Activated CD8-positive, alpha-beta memory T cell treated with anti-CD3 and anti-CD28 coated beads for 36 hours (primary cell): ENCODE measurements around the gene GMPR. TPM values are rescaled to one million over a fixed set of nuclear protein-coding genes. Genes with fewer than 3 reads are reported as not detected.

Experiments
- CTCF ChIA-PET: fragments of 350-600 bp; sonication (Branson Sonifier 250); formaldehyde crosslinking; loops from one replicate; lab custom pipeline; 2021; ENCODE audit warnings: antibody characterized with exemption; lab: Charles Lee
- POLR2A ChIA-PET: fragments of 350-600 bp; sonication (Branson Sonifier 250); formaldehyde crosslinking; loops from one replicate; lab custom pipeline; 2021; ENCODE audit warnings: antibody characterized with exemption; lab: Charles Lee
- total RNA-seq, 2 experiments: library from RNA; stranded (reverse); gene quantifications; one replicate each; pipeline ENCODE4 v1.2.3, GENCODE V29; 2021

The GMPR gene
- total RNA-seq, 2 experiments from 2014 or later = 0.80 to 0.92 TPM

DNA sequence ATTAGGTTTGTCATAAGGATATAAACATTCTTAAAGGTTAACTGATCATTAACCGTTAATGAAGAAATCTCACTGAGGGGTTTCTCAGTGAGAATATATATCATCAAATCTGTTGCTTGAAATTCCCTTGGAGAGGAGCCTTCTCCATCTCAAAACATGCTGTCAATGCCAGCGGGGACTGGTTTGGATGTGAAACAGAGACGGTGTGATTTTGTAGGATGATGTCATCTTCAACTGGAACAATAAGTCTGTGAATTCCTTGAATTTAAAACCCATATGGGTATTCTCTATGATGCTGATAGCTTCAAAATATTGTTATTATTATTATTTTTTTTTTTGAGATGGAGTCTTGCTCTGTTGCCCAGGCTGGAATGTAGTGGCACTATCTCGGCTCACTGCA is 75.9 kb downstream of the GMPR start:
- ChIA-PET POLR2A (no interaction called here), CTCF (interaction anchor here (1.0 kb wide), 1 partner anchor 100 kb away, joined by 3 read pairs; no protein-coding TSS in a partner anchor)

DNA sequence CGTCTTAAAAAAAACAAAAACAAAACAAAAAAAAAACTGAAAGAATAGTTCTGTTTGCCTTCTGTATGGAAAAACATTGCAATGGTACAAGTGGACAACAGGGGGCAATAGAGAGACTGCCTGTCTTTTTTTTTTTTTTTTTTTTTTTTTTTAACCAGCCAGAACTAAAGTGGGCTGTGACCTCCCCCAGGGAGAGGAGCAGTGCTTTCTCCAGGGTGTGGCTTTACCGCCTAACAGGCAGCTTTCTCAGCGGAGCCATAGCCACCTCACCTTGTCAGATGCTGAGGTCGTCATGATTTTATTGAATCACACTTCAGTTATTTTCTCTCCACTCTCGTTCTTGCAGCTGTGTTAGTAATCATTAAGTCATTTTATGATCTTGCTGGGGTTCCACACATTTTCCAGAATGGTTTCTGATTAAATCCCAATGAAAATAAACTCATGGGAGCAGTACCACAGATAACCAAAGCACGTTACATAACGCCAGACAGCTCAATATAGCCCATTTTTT is 78.4 kb downstream of the GMPR start:
- CTCF ChIA-PET = interaction anchor here (0.7 to 1.5 kb wide), 12 partner anchors 8 to 1129 kb away, joined by 3 to 6 read pairs (median 4); no protein-coding TSS in a partner anchor
- POLR2A ChIA-PET = no interaction called here

DNA sequence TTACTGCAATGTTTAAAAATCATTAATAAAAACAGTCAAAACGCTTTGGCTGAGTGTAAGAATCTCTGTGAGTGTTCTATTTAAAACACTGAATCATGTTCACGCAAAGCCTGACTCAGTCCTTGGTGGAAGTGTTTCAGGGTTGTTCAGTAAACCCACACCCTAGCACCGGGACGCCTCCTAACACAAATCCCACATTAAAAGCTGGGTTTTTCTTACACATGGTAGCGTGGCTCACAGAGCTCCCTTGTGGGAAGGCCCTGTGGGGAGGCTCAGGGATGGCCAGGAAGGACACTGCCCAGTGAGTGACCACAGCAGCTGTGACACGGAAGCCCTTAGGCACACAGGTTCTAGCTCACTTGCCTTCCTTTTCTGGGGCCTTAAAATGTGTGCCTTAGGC is 80.2 kb downstream of the GMPR start:
- POLR2A ChIA-PET = interaction anchor here (0.6 to 0.7 kb wide), 2 partner anchors 15 to 454 kb away, joined by 3 read pairs; no protein-coding TSS in a partner anchor
- CTCF ChIA-PET = interaction anchor here (0.8 to 3.4 kb wide), 5 partner anchors 11 to 646 kb away, joined by 3 to 16 read pairs (median 3); no protein-coding TSS in a partner anchor

DNA sequence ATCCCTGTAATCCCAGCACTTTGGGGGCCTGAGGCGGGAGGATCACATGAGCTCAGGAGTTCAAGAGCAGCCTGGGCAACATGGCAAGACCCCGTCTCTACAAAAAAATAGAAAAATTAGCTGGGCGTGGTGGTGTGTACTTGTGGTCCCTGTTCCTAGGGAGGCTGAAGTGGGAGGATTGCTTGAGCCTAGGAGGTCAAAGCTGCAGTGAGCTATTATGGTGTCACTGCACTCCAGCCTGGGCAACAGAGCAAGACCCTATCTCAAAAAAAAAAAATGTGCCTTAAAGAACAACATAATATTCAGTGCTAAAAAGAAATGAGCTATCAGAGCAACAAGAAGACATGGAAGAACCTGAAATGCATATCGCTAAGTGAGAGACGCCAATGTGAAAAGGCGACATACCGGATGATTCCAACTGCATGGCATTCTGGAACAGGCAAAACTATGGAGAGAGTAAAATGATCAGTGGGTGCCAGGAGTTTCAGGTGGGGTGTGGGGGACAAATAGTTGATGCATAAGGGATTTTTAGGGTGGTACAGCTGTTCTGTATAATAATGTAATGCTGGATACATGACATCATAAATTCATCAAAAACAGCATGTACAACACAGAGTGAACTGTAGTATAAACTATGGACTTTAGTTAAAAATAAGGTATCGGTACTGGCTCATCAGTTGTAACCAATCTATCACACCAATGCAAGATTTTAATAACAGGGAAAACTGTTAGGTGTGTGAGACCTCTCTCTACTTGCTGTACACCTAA is 80.8 kb downstream of the GMPR start:
- POLR2A ChIA-PET = interaction anchor here (0.6 to 0.7 kb wide), 2 partner anchors 16 to 454 kb away, joined by 3 read pairs; no protein-coding TSS in a partner anchor
- CTCF ChIA-PET = interaction anchor here (0.6 to 3.4 kb wide), 6 partner anchors 10 to 646 kb away, joined by 3 to 16 read pairs (median 3); no protein-coding TSS in a partner anchor

DNA sequence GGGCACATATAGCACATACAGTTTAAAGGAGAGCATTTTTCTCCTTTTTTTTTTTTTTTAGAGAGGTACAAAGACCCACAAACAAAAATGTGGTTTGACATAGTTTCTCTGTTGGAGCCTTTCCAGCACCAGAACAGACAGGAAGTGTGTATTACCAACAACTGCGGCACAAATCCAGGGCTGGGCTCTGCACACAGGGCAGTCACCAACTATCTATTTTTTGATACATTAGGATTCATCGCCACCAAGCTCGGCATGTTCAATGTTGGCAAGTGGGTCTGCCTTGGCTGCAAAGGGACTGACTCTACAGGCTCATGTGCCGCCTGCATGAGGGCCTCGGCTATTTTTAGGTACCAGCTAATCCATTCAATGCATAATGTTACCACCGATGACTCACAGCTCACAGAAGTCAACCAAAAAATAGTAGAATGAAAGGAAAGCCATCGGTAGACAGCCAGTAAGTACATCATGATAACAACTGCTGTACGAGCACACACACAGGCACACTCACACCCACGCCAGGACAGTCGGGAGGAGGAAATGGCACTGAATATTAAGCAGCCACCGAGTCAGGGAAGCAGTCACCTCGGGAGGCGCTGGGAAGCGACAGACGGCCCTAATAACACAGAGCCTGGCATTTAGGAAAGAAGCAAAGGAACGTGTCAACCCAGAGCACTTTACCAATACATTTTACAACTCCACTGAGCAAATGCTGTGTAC is 81.6 kb downstream of the GMPR start:
- ChIA-PET POLR2A (no interaction called here), CTCF (interaction anchor here (0.7 to 3.4 kb wide), 4 partner anchors 12 to 680 kb away, joined by 3 to 16 read pairs (median 3); no protein-coding TSS in a partner anchor)

DNA sequence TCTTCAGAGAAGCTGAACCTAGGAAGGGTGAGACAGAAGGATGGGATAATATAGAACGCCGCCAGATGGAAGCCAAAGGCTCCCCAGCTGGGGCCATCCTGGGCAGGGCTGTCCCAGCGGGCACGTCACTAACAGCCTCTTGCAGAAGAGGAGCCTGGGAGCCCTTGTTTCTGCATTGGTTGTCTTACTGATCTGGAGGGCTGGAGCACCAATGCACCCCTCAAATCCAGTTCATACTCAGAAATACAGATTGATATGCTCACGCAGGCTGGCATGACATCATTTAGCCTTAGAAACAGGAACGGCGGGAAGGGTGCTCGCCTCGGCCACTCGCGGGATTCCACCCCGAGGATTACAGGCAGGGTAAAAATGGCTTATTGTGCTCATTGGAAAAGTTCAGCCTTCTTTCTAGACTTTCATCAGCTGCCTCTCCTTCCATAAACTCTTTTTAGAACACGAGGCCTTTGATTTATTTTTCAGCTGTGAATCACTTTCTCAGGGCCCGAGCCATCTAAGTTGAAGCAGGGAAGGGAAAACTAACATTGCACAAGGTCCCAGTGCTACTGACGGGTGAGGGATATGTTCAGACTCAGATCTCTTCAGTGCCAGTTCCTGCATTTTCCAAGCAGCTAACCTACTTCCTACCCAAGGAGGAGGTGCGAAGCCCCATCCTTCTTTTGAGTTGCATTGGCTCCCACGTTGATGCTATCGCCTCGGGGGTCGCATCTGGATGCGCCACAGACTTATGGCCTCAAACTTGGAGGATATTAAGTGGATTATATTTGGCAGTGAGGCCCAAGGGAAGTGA is 82.3 kb downstream of the GMPR start:
- POLR2A ChIA-PET = no interaction called here
- CTCF ChIA-PET = interaction anchor here (1.5 to 3.4 kb wide), 2 partner anchors 11 to 35 kb away, joined by 3 to 16 read pairs; no protein-coding TSS in a partner anchor

DNA sequence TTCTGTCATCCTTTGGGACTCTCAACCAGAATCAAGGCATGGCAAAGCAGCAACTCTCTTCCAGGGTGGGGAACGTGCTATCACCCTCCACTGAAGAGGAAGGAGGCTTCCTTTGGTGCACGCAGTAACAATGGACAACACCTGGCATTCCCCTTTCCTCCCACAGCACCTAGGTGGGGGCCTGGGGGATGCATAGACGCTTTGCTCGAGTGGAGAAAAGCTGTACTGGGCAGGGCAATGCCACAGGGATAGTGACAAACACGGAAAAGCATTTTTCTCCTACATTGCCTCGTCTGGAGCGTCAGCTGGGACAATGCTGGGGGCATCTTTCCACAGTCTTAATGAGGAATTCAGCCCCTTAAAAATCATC is 82.9 kb downstream of the GMPR start:
- ChIA-PET CTCF (interaction anchor here (1.5 to 3.4 kb wide), 3 partner anchors 10 to 36 kb away, joined by 3 to 16 read pairs (median 7); no protein-coding TSS in a partner anchor), POLR2A (no interaction called here)

DNA sequence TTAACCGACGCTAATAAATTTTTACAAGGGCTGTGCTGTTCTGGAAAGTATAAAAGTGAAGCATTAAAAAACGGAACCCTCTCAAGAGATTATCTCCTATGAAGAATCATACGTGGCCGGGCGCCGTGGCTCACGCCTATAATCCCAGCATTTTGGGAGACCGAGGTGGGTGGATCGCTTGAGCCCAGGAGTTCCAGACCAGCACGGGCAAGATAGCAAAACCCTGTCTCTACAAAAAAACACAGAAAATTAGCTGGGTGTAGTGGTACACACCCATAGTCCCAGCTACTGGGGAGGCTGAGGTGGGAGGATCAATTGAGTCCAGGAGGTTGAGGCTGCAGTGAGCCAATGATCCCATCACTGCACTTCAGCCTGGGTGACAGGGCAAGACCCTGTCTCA is 83.4 kb downstream of the GMPR start:
- POLR2A ChIA-PET = interaction anchor here (1.3 kb wide), 1 partner anchor 440 kb away, joined by 5 read pairs; the partner anchor contains the start of gene ATXN1

DNA sequence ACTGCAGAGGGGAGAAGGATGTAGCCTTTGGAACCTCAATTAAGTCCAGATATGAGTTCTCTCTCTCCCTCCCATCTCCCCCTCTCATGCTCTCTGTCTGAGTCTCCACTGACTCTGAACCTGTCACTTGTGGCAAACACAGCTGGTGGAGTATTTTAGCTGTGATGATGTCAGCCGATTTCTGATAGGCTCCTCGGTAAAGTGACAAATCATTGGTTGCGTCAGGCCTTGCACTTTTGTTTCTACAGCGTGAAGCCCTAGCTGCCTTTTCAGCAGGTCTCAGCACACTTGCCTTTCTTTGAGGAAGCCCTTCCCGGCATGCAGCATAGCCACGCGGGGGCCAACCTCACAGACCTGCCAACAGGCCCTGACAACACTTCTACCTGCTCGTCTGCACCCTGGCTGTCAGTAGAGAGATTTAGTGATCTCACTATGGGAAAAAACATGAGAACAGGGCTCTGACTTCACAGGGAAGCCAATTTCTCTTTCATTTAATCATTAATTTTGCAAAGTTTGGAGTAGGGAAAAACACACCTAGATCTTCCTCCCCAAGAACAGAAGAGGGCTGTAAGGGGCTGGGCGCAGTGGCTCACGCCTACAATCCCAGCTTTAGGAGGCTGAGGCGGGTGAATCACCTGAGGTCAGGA is 84.4 kb downstream of the GMPR start:
- CTCF ChIA-PET = interaction anchor here (0.9 to 1.7 kb wide), 6 partner anchors 8 to 448 kb away, joined by 3 to 7 read pairs (median 4); partner anchors contain the start of gene ATXN1
- POLR2A ChIA-PET = interaction anchor here (0.6 to 1.3 kb wide), 3 partner anchors 318 to 439 kb away, joined by 3 to 5 read pairs (median 5); partner anchors contain the start of gene ATXN1

More for the DNA sequence above, 83.4 kb downstream of the GMPR start:
- CTCF ChIA-PET = interaction anchor here (1.0 to 1.6 kb wide), 2 partner anchors 10 to 449 kb away, joined by 4 to 7 read pairs; no protein-coding TSS in a partner anchor

DNA sequence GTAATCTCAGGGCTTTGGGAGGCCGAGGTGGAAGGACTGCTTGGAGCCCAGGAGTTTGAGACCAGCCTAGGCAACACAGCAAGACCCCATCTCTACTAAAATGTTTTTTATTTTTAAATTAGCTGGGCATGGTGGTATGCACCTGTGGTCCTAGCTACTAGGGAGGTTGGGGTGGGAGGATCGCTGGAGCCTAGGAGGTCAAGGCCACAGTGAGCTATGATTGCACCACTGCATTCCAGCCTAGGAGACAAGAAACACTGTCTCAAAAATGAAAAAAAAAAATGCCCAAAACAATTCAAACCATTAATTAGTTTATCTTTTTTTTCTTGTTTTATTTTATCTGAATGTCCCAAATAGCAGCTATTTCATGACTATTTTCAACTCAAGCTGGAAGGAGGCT is 85.8 kb downstream of the GMPR start:
- ChIA-PET CTCF (interaction anchor here (1.5 to 1.7 kb wide), 2 partner anchors 7 to 10 kb away, joined by 5 to 6 read pairs; no protein-coding TSS in a partner anchor), POLR2A (interaction anchor here (0.6 kb wide), 1 partner anchor 335 kb away, joined by 3 read pairs; no protein-coding TSS in a partner anchor)

DNA sequence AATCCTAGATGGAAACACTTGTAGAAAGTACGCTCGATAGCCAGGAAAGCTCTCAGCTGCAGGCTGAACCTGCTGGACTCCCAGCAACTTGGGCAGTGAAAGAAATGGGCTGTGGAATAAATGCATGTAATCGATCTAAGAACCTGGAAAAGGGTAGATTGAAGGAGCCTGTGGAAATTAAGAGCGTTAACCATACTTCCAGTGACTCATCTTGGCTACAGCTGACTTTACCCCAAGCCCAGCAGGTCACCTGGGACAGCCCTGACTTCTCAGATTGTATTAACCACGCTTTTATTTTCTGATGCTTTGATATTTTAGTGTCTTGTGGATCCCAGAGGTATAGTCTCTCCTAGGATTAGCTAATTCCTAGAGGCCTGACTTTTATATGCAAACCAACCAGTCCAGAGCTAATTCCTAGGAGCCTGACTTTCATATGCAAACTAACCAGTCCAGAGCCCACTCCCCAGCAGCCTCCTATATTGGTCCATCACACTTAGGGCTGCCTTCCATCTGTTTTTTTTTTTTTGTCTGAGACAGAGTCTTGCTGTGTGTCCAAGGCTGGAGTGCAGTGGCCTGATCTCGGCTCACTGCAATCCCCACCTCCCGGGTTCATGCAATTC is 86.3 kb downstream of the GMPR start:
- POLR2A ChIA-PET = no interaction called here
- CTCF ChIA-PET = interaction anchor here (1.5 kb wide), 1 partner anchor 8 kb away, joined by 6 read pairs; no protein-coding TSS in a partner anchor

DNA sequence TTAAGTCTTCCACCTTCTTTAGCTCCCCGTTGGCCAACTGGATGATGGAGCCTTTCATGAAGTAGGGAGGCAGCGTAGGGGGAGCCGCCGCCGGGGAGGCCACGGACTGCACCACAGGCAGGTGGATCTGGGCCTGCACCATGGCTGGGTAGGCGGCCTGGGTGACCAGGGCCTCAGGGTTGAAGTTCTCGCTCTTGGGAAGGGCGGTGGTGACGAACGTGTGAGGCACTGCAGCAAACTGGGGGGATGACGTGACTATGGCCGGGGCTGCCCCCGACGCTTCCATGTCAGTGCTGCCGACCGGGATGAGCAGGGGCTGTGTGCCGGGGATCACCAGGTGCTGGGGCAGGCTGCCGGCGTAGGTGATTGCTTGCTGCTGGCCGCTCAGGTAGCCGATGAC is 88.1 kb downstream of the GMPR start:
- ChIA-PET POLR2A (no interaction called here), CTCF (no interaction called here)

DNA sequence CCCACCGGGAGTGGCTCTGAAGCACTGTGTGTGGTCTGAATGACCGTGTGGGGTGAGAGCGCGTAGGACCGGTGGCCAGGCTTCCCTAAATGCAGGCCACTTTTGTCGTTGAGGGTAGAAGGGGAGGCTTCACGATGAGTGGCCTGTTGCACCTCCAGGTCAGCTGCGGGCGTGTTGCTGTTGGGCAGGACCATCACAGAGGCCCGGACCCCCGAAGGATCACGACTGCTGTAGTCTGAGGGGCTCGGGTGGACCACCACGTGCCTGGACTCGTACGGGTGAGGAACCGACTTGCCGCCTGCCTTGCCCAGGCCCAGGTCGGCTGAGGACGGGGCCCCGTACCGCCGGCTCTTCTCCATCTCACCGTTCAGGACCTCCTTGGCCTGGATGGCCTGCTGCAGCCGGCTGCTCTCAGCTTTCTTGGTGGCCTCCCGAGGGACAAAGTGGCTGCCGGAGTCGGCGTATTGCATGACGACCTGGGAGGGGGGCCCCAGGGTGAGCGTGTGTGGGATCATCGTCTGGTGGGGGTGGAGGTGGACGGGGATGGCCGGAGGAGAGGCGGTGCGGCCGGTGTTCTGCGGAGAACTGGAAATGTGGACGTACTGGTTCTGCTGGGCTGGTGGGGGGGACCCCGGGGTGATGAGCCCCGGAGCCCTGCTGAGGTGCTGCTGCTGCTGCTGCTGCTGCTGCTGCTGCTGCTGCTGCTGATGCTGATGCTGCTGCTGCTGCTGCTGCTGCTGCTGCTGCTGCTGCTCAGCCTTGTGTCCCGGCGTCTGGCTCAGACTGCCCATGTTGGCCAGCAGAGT is 88.8 kb downstream of the GMPR start:
- CTCF ChIA-PET = no interaction called here
- POLR2A ChIA-PET = no interaction called here

DNA sequence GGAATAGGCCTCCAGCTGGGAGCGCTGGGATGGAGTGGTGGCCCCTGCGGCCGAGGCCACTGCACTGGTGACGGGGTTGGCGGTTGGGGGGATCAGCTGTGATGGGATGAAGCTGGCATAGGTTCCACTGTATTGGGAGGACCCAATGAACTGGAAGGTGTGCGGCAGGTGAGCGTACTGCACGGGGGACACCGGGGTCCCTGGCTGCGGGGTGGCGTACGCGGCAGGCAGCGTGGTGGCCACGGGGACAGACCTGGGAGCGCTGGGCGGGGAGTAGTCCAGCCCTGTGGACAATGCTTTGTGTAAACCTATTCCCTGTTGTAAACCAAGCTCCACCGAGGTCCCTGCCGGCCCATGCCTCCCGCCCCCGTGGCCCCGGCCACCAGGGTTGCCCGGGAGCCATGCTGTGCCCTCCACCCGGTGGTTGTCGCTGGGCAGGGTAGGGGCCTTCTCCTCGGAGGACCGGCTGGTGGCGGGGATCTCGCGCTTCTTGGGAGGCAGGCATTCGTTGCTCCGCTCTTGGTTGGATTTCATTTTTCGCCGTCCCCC is 89.5 kb downstream of the GMPR start:
- POLR2A ChIA-PET = no interaction called here
- CTCF ChIA-PET = no interaction called here

DNA sequence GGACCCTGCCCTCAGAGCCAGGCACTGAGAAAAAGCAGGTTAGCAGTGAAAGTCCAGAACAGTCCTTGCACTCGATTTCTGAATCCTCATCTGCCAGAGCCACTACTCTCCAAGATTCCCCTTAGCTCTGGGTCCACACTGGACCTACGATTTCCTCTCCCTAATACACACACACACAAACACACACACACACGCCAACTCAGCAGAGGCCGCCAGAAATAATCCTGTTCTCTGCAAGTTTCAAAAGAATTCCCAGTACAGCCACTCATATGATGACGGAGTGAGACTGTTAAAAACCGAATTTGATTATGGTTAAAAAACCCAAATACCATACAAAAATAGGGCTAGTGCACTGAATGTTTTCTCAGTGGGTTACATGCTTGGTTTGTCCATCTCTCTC is 90.8 kb downstream of the GMPR start:
- ChIA-PET POLR2A (interaction anchor here (0.6 kb wide), 1 partner anchor 302 kb away, joined by 3 read pairs; no protein-coding TSS in a partner anchor), CTCF (interaction anchor here (0.9 kb wide), 2 partner anchors 10 to 12 kb away, joined by 3 read pairs; no protein-coding TSS in a partner anchor)
